Right lobe of liver (tissue), 6 donors: ENCODE data around the gene SH3RF3. TPM values are rescaled to one million over a fixed set of nuclear protein-coding genes. Genes with fewer than 3 reads are reported as not detected.

Experiments used
- ATAC-seq, 4 donors: fragments of 200-7000 bp; cut with Tn5 transposase; one replicate each; pipeline ENCODE4 v1.9.1; 2020; ENCODE audit warnings: mild to moderate bottlenecking in 4 of 4, moderate library complexity in 4 of 4
- DNase-seq, 3 donors: peaks; one replicate each; pipeline ENCODE4 v3.0.0-alpha.2; 2020
- H3K27ac ChIP-seq, 3 donors: fragments of 200-600 bp; one replicate each; pipeline ENCODE4 v1.8.0; 2022
- H3K27me3 ChIP-seq, 2 donors: fragments of 200-600 bp; one replicate each; pipeline ENCODE4 v1.8.0; 2022
- H3K36me3 ChIP-seq, 4 donors: fragments of 200-600 bp; sonication (generic) in 1 of 4; one replicate each; pipeline versions ENCODE4 v1.5.1 to v1.8.0; 2017 to 2022; ENCODE audit warnings: control low read depth in 1 of 4
- H3K4me1 ChIP-seq, 4 donors: fragments of 200-600 bp; sonication (generic) in 1 of 4; one replicate each; pipeline versions ENCODE4 v1.5.1 to v1.8.0; 2017 to 2022; ENCODE audit warnings: control low read depth in 1 of 4
- H3K4me3 ChIP-seq, 3 donors: fragments of 200-600 bp; one replicate each; pipeline ENCODE4 v1.8.0; 2022
- H3K9me3 ChIP-seq, 4 donors: fragments of 200-600 bp; sonication (generic) in 1 of 4; one replicate each; pipeline versions ENCODE4 v1.5.1 to v1.8.0; 2017 to 2022; ENCODE audit warnings: control low read depth in 1 of 4
- CTCF ChIP-seq, 4 donors: fragments of 200-600 bp in 3 of 4; fragments of 450-650 bp in 1 of 4; IDR thresholded peaks; one replicate each; pipeline versions ENCODE4 v1.5.1 to v1.8.0; 2016 to 2022; ENCODE audit warnings: antibody characterized with exemption in 4 of 4, mild to moderate bottlenecking in 2 of 4
- POLR2A ChIP-seq: fragments of 450-650 bp; IDR thresholded peaks from one replicate; pipeline ENCODE4 v1.6.1; 2017; ENCODE audit warnings: antibody characterized with exemption, mild to moderate bottlenecking
- WGBS: methylation state at CpG from one replicate; pipeline ENCODE4 v1.1.6; 2018; ENCODE audit warnings: low coverage, low lambda C conversion rate; ENCODE audit not compliant: insufficient coverage; ENCODE audit errors: missing lambda C conversion rate; 5-methylcytosine and 5-hydroxymethylcytosine counted together
- intact Hi-C, 2 donors: fragments of 100-400 bp; cut with DNase I; formaldehyde crosslinking; loops; one replicate each; pipeline versions ENCODE4 v1.11.2 to v1.14.1; 2022
- total RNA-seq, 6 experiments: library from RNA; depleted of rRNA in 2 of 6; stranded (reverse); fragments of >200 nt in 2 of 6; fragmentation: NEBNext Ultra II Directional in 3 of 6; extraction: Animal tissue kit (Norgen Biotek cat#: 25700) in 3 of 6; gene quantifications; one replicate each; pipeline versions ENCODE4 v1.1.0 to v1.2.4, GENCODE V29; 2016 to 2023
- donor health status: DM: no; HTN: yes; CAD: no.
- donor health status: DM: no; HTN: no; CAD: no.
- donor health status: DM: no; HTN: no; CAD: no.
- donor health status: DM: no; HTN: yes; CAD: no.
- donor health status: DM: no; HTN: yes; CAD: no.

The SH3RF3 gene
- total RNA-seq, 6 experiments from 2014 or later, result 0.68 to 1.6 (median 1.2) TPM

DNA sequence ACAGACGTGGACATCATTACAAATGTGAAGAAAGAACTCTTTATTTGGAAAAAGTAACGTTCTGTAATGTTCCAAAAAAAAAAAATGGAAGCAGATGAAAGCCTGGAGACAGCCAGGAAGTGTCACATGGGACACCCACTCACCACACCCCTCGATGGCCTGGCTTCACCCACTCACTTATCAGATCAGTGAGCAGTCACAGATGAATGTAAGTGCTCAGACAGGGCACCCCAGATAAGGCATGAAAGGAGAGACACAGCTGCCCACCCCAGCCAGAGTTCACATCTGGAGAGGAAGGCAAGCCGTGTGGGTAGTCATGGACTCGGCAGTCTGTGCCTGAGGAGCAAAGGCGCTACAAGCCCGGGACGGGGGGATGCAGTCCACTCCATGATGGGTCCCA lies 379.6 kb downstream of the SH3RF3 start:
- no peak overlapping the region for H3K27ac ChIP-seq
- TF ChIP-seq CTCF (IDR thresholded peaks at IDR 0.05) (no peak), POLR2A (no peak)
- H3K4me3 ChIP-seq, result no peak overlapping the region
- H3K9me3 ChIP-seq, result no peaks in the 10 kb centered on the region
- intact Hi-C loops, result loop anchor here in 1 of 2 donors (5.0 kb wide), 1 partner anchor 386 kb away; no protein-coding TSS in a partner anchor
- H3K36me3 ChIP-seq, result no peaks in the 10 kb centered on the region
- DNase-seq, result no peak
- H3K4me1 ChIP-seq, result peaks cover 0 to 15% (median 3%) of the 10 kb centered on the region in 4 donors
- WGBS, result 68% methylated on average over 8 of the region's 8 CpGs
- no peak for ATAC-seq
- no peaks in the 10 kb centered on the region for H3K27me3 ChIP-seq

- Histone ChIP-seq H3K27ac (no peak overlapping the region), H3K36me3 (no peaks in the 10 kb centered on the region), H3K4me3 (no peak overlapping the region), H3K9me3 (no peaks in the 10 kb centered on the region), H3K4me1 (peaks cover 0 to 15% (median 3%) of the 10 kb centered on the region in 4 donors), H3K27me3 (no peaks in the 10 kb centered on the region)
- peak; percentile 66 to 84 (median 77) for DNase-seq
- intact Hi-C loops, result loop anchor here in 1 of 2 donors (5.0 kb wide), 1 partner anchor 383 kb away; the partner anchor contains the start of gene SH3RF3
- ATAC-seq, result peak; percentile 85 to 94 (median 90)
- WGBS, result 35% methylated on average over 8 of the region's 19 CpGs
- TF ChIP-seq POLR2A (no peak), CTCF (IDR thresholded peaks at IDR 0.05) (peak; percentile 86 to 91 (median 87))
Measured at GRCh38 chr2:109510136-109511028, 381.4 kb downstream of the SH3RF3 start.

DNA sequence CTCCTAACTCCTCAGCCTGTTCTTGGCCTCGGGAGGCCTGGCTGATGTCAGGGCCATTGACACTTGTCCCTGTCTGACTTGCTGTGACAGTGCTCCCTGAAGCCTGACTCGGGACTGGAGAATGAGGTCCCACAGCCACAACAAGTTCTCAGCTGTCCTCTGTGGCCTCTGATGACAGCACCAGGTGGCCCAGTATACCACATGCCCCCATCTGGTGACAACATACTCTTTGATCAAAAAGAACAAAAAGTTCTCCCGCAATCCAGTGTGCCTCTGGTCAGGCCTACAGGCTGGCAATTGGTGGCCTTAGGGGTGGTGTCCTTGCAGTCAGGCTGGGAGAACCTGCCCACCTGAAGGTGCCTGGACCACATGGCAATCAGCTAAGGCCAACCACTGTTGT lies 382.2 kb downstream of the SH3RF3 start:
- Histone ChIP-seq H3K4me3 (no peak overlapping the region), H3K27ac (no peak overlapping the region), H3K9me3 (no peaks in the 10 kb centered on the region), H3K4me1 (peaks cover 0 to 15% (median 3%) of the 10 kb centered on the region in 4 donors), H3K36me3 (no peaks in the 10 kb centered on the region), H3K27me3 (no peaks in the 10 kb centered on the region)
- TF ChIP-seq POLR2A, result no peak
- TF ChIP-seq CTCF (IDR thresholded peaks at IDR 0.05), result no peak
- ATAC-seq, result peak in 3 of 4 donors; percentile 24 to 60 (median 50)
- intact Hi-C loops, result loop anchor here in 1 of 2 donors (5.0 kb wide), 1 partner anchor 384 kb away; the partner anchor contains the start of gene SH3RF3
- DNase-seq, result peak in 1 of 3 donors; percentile 61
- WGBS, result 33% methylated on average over 1 of the region's 3 CpGs

DNA sequence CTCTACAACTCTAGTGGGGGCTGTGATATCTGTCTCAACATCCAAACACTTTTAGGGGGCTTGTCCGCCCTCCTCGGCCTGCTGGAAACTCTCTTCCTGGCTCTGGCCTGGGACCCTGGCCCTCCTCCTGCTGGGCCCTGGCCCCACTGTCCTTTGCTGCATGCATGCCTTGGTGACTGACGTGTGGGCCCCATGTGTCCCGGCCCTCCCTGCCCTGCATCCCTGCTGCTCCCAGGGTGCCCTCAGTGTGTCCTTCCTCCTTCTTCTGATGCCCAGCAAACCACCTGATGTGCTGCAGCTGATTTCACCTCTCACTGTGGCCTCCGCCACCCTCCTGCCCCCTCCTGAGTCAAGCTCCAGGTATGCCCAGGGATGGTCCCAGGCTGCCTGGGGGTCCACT lies 383.1 kb downstream of the SH3RF3 start:
- ATAC-seq (no peak), DNase-seq (no peak)
- H3K36me3 ChIP-seq, result no peaks in the 10 kb centered on the region
- no peaks in the 10 kb centered on the region for H3K9me3 ChIP-seq
- no peak overlapping the region for H3K27ac ChIP-seq
- no peaks in the 10 kb centered on the region for H3K27me3 ChIP-seq
- intact Hi-C loops, result loop anchor here in 1 of 2 donors (5.0 kb wide), 1 partner anchor 385 kb away; the partner anchor contains the start of gene SH3RF3
- no peak overlapping the region for H3K4me3 ChIP-seq
- TF ChIP-seq POLR2A, result no peak
- TF ChIP-seq CTCF (IDR thresholded peaks at IDR 0.05), result no peak
- 0% methylated on average over 1 of the region's 5 CpGs for WGBS
- H3K4me1 ChIP-seq, result peaks cover 0 to 15% (median 3%) of the 10 kb centered on the region in 4 donors
